Measurements from ENCODE around the gene LACC1. TPM values are rescaled to one million over a fixed set of nuclear protein-coding genes. Genes with fewer than 3 reads are reported as not detected.

The LACC1 gene
- total and polyA plus RNA-seq, 12 donors: 1.8 to 16.5 (median 6.2) TPM

DNA sequence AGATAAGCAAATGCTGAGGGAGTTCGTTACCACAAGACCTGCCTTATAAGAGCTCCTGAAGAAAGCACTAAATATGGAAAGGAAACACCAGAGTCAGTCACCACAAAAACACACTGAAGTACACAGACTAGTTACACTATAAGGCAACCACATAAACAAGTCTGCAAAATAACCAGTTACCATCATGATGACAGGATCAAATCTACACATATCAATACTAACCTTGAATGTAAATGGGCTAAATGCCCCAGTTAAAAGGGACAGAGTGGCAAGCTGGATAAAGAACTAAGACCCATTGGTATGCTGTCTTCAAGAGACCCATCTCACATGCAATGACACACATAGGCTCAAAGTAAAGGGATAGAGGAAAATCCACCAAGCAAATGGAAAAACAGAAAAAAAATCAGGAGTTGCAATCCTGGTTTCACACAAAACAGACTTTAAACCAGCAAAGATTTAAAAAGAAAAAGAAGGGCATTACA is 26.7 kb upstream of the LACC1 start:
- ATAC-seq (no peak), DNase-seq (no peak)
- no peaks in the 10 kb centered on the region for H3K27me3 ChIP-seq
- H3K4me3 ChIP-seq: no peak overlapping the region
- H3K9me3 ChIP-seq: peaks cover 0 to 66% (median 41%) of the 10 kb centered on the region in 11 donors
- TF ChIP-seq, protein P1, sequence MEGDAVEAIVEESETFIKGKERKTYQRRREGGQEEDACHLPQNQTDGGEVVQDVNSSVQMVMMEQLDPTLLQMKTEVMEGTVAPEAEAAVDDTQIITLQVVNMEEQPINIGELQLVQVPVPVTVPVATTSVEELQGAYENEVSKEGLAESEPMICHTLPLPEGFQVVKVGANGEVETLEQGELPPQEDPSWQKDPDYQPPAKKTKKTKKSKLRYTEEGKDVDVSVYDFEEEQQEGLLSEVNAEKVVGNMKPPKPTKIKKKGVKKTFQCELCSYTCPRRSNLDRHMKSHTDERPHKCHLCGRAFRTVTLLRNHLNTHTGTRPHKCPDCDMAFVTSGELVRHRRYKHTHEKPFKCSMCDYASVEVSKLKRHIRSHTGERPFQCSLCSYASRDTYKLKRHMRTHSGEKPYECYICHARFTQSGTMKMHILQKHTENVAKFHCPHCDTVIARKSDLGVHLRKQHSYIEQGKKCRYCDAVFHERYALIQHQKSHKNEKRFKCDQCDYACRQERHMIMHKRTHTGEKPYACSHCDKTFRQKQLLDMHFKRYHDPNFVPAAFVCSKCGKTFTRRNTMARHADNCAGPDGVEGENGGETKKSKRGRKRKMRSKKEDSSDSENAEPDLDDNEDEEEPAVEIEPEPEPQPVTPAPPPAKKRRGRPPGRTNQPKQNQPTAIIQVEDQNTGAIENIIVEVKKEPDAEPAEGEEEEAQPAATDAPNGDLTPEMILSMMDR (IDR thresholded peaks at IDR 0.05): no peak
- 96 to 98% methylated on average over 1 of the region's 1 CpG for WGBS, 2 donors
- intact Hi-C loops (cut with DNase I): no loop called here
- H3K27ac ChIP-seq: no peak overlapping the region
- H3K36me3 ChIP-seq: peaks cover 0 to 18% (median 0%) of the 10 kb centered on the region in 9 donors
- peaks cover 0 to 12% (median 0%) of the 10 kb centered on the region in 9 donors for H3K4me1 ChIP-seq

DNA sequence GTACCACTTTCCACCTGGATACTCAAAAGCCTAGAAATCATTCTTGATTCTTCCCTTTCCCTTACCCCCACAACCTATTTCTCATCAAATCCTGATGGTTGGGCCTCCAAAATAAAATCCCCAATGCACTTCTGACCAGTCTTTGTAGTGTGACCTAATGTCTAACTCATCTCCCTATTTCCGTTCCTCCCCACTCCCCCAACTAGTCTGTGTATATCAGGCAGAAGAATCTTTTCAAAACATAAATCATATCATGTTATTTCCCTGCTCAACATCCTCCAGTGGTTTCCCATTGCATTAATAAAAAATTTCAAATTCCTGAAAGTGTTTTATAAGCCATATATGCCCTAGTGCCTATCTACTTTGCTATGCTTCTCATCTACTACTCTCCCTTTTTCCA is 17.8 kb upstream of the LACC1 start:
- intact Hi-C loops (cut with DNase I): no loop called here
- H3K27ac ChIP-seq: no peak overlapping the region
- peaks cover 0 to 14% (median 0%) of the 10 kb centered on the region in 9 donors for H3K36me3 ChIP-seq
- no peak overlapping the region for H3K4me3 ChIP-seq
- ATAC-seq: no peak
- TF ChIP-seq, protein P1 (IDR thresholded peaks at IDR 0.05): no peak
- no peaks in the 10 kb centered on the region for H3K9me3 ChIP-seq
- no peak for DNase-seq
- no peaks in the 10 kb centered on the region for H3K27me3 ChIP-seq
- H3K4me1 ChIP-seq: no peaks in the 10 kb centered on the region
- 89 to 96% methylated on average over 1 of the region's 1 CpG for WGBS, 2 donors

DNA sequence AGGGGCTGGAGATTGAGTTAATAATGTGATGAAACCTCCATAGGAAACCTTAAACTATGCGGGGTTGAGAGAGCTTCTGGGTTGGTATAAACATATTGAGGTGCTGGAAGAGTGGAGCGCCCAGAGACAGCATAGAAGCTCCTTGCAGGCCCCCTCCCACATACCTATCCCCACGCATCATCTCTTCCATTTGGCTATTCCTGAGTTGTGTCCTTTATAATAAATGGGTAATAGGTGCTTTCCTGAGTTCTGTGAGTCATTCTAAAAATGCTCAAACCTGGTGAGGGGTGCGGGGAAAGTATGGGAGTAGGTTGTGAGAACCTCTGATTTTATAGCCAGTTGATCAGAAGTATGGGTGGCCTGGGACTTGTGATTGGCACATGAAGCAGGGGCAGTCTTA is 14.8 kb upstream of the LACC1 start:
- intact Hi-C loops (cut with DNase I): no loop called here
- TF ChIP-seq, protein P1 (IDR thresholded peaks at IDR 0.05): no peak
- H3K27me3 ChIP-seq: no peaks in the 10 kb centered on the region
- peaks cover 0 to 18% (median 0%) of the 10 kb centered on the region in 9 donors for H3K36me3 ChIP-seq
- WGBS, 2 donors: 99 to 100% methylated on average over 4 of the region's 4 CpGs
- no peak overlapping the region for H3K4me3 ChIP-seq
- H3K27ac ChIP-seq: no peak overlapping the region
- H3K4me1 ChIP-seq: no peaks in the 10 kb centered on the region
- ATAC-seq (no peak), DNase-seq (no peak)
- H3K9me3 ChIP-seq: no peaks in the 10 kb centered on the region

DNA sequence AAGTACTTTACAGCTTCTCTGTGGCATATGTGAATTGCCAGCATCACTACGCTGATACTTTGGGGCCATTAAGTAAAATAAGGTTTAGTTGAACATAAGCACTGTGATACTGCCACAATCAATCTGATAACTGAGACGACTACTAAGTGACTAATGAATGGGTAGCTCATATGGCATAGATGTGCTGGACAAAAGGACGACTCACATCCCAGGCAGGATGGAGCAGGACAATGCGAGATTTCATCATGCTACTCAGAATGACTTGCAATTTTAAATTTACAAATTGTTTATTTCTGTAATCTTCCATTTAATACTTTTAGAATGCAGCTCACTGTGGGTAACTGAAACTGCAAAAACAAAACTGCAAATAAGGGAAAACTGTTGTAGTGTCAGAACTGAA is 13.8 kb upstream of the LACC1 start:
- DNase-seq (no peak), ATAC-seq (no peak)
- Histone ChIP-seq H3K9me3 (no peaks in the 10 kb centered on the region), H3K4me1 (no peaks in the 10 kb centered on the region), H3K4me3 (no peak overlapping the region), H3K27me3 (no peaks in the 10 kb centered on the region), H3K27ac (no peak overlapping the region), H3K36me3 (peaks cover 0 to 21% (median 0%) of the 10 kb centered on the region in 9 donors)
- WGBS, 2 donors: 81 to 88% methylated on average over 4 of the region's 4 CpGs
- TF ChIP-seq, protein P1 (IDR thresholded peaks at IDR 0.05): no peak
- intact Hi-C loops (cut with DNase I): no loop called here
